Measurements from ENCODE around the gene OGDH.

The OGDH gene

GRCh38 chr7:44563171-44563679, 43.2 kb upstream of the OGDH start:
- Histone ChIP-seq H3K27me3 (no peaks in the 10 kb centered on the region), H3K27ac (no peak overlapping the region), H3K9me3 (no peaks in the 10 kb centered on the region), H3K4me1 (ENCODE audit: control insufficient read depth in 1 of 2, insufficient read depth in 1 of 2, low read depth in 1 of 2, low read length in 1 of 2) (peaks cover 0 to 18% of the 10 kb centered on the region in 2 experiments), H3K36me3 (peaks cover 28% of the 10 kb centered on the region), H3K4me3 (ENCODE audit: low read depth in 1 of 2, low read length in 1 of 2) (no peak overlapping the region)
- TF ChIP-seq CTCF (IDR thresholded peaks at IDR 0.05), result no peak

- Histone ChIP-seq H3K27ac (no peak overlapping the region), H3K9me3 (no peaks in the 10 kb centered on the region), H3K4me3 (ENCODE audit: low read depth in 1 of 2, low read length in 1 of 2) (no peak overlapping the region), H3K27me3 (no peaks in the 10 kb centered on the region), H3K36me3 (peaks cover 42% of the 10 kb centered on the region), H3K4me1 (ENCODE audit: control insufficient read depth in 1 of 2, insufficient read depth in 1 of 2, low read depth in 1 of 2, low read length in 1 of 2) (peaks cover 0 to 18% of the 10 kb centered on the region in 2 experiments)
- no peak for TF ChIP-seq CTCF (IDR thresholded peaks at IDR 0.05)
These were observed 41.8 kb upstream of the OGDH start for GRCh38 chr7:44564606-44565005.

- peak; percentile 95 for TF ChIP-seq CTCF (IDR thresholded peaks at IDR 0.05)
- H3K36me3 ChIP-seq, result peaks cover 48% of the 10 kb centered on the region
- H3K27me3 ChIP-seq, result no peaks in the 10 kb centered on the region
- no peaks in the 10 kb centered on the region for H3K9me3 ChIP-seq
- peak overlapping the region; percentile 73 for H3K27ac ChIP-seq
- peaks cover 0 to 18% of the 10 kb centered on the region in 2 experiments for H3K4me1 ChIP-seq (ENCODE audit: control insufficient read depth in 1 of 2, insufficient read depth in 1 of 2, low read depth in 1 of 2, low read length in 1 of 2)
- H3K4me3 ChIP-seq (ENCODE audit: low read depth in 1 of 2, low read length in 1 of 2), result no peak overlapping the region
These were observed 41.2 kb upstream of the OGDH start for GRCh38 chr7:44565097-44565794.

GRCh38 chr7:44565795-44566559, 40.5 kb upstream of the OGDH start:
- no peak overlapping the region for H3K4me3 ChIP-seq (ENCODE audit: low read depth in 1 of 2, low read length in 1 of 2)
- H3K4me1 ChIP-seq (ENCODE audit: control insufficient read depth in 1 of 2, insufficient read depth in 1 of 2, low read depth in 1 of 2, low read length in 1 of 2), result peaks cover 0 to 18% of the 10 kb centered on the region in 2 experiments
- TF ChIP-seq CTCF (IDR thresholded peaks at IDR 0.05), result peak; percentile 6
- peaks cover 56% of the 10 kb centered on the region for H3K36me3 ChIP-seq
- no peaks in the 10 kb centered on the region for H3K27me3 ChIP-seq
- no peaks in the 10 kb centered on the region for H3K9me3 ChIP-seq
- peak overlapping the region; percentile 73 for H3K27ac ChIP-seq

- Histone ChIP-seq H3K36me3 (peaks cover 63% of the 10 kb centered on the region), H3K27ac (peak overlapping the region; percentile 73), H3K27me3 (no peaks in the 10 kb centered on the region), H3K9me3 (no peaks in the 10 kb centered on the region), H3K4me3 (ENCODE audit: low read depth in 1 of 2, low read length in 1 of 2) (no peak overlapping the region), H3K4me1 (ENCODE audit: control insufficient read depth in 1 of 2, insufficient read depth in 1 of 2, low read depth in 1 of 2, low read length in 1 of 2) (peaks cover 0 to 18% of the 10 kb centered on the region in 2 experiments)
- TF ChIP-seq CTCF (IDR thresholded peaks at IDR 0.05), result no peak
These were observed 39.7 kb upstream of the OGDH start for GRCh38 chr7:44566680-44567079.
